Cardiac septum (tissue), 1 donor: ENCODE results near the gene SRP9. TPM values are rescaled to one million over a fixed set of nuclear protein-coding genes. Genes with fewer than 3 reads are reported as not detected.
"Not testable (repeated sequence)": the region's sequence is repeated elsewhere in the genome, so short reads cannot be mapped to it uniquely, and the experiment has no call there.

Source experiments
- DNase-seq: peaks from one replicate; pipeline ENCODE4 v3.0.0-alpha.2; 2020; ENCODE audit warnings: low spot score
- intact Hi-C: fragments of 100-400 bp; cut with DNase I; formaldehyde crosslinking; loops from one replicate; pipeline ENCODE4 v1.14.0; 2022
- total RNA-seq: library from RNA; stranded (reverse); fragmentation: NEBNext Ultra II Directional; extraction: Animal tissue kit (Norgen Biotek cat#: 25700); gene quantifications from one replicate; pipeline ENCODE4 v1.2.1, GENCODE V29; 2021
- donor health status: DM: no; HTN: no; CAD: no.

Gene SRP9
- total RNA-seq, 1 donor from 2014 or later, result 182 TPM

- intact Hi-C loops, result loop anchor here (1.0 to 5.0 kb wide), 2 partner anchors 34 to 71 kb away; partner anchors contain the start of genes SRP9 and TMEM63A
- DNase-seq, result not testable (repeated sequence)
Observed at GRCh38 chr1:225810579-225811538, 33.2 kb downstream of the SRP9 start.

GRCh38 chr1:225811622-225812487 is 34.2 kb downstream of the SRP9 start:
- intact Hi-C loops, result loop anchor here (5.0 kb wide), 1 partner anchor 70 kb away; the partner anchor contains the start of gene TMEM63A
- DNase-seq, result no peak

GRCh38 chr1:225812488-225813213 is 35.0 kb downstream of the SRP9 start:
- DNase-seq, result no peak
- intact Hi-C loops, result loop anchor here (5.0 kb wide), 1 partner anchor 70 kb away; the partner anchor contains the start of gene TMEM63A

- no peak for DNase-seq
- intact Hi-C loops, result loop anchor here (5.0 kb wide), 1 partner anchor 69 kb away; the partner anchor contains the start of gene TMEM63A
Observed at GRCh38 chr1:225813214-225813964, 35.8 kb downstream of the SRP9 start.

GRCh38 chr1:225814381-225814780 is 36.8 kb downstream of the SRP9 start:
- intact Hi-C loops, result loop anchor here (5.0 kb wide), 1 partner anchor 68 kb away; the partner anchor contains the start of gene TMEM63A
- no peak for DNase-seq

GRCh38 chr1:225815090-225815489 is 37.5 kb downstream of the SRP9 start:
- DNase-seq, intact Hi-C loops: not testable (repeated sequence)

- intact Hi-C loops, result loop anchor here (2.0 kb wide), 1 partner anchor 19 kb away; no protein-coding TSS in a partner anchor
- DNase-seq, result no peak
Observed at GRCh38 chr1:225815526-225816178, 38.0 kb downstream of the SRP9 start.

- intact Hi-C loops, result loop anchor here (2.0 kb wide), 1 partner anchor 18 kb away; no protein-coding TSS in a partner anchor
- DNase-seq, result peak; percentile 84
Observed at GRCh38 chr1:225816643-225817538, 39.3 kb downstream of the SRP9 start.

- DNase-seq, result peak; percentile 83
- intact Hi-C loops, result loop anchor here (2.0 kb wide), 1 partner anchor 17 kb away; no protein-coding TSS in a partner anchor
Observed at GRCh38 chr1:225817611-225818061, 40.0 kb downstream of the SRP9 start.

- intact Hi-C loops, result no loop called here
Observed at GRCh38 chr1:225818229-225818628, 40.6 kb downstream of the SRP9 start.

GRCh38 chr1:225819346-225820192 is 41.9 kb downstream of the SRP9 start:
- intact Hi-C loops, result no loop called here
- DNase-seq, result no peak

More at GRCh38 chr1:225818229-225818628, 40.6 kb downstream of the SRP9 start:
- no peak for DNase-seq

GRCh38 chr1:225820522-225821120 is 43.0 kb downstream of the SRP9 start:
- DNase-seq, result no peak
- intact Hi-C loops, result no loop called here

- intact Hi-C loops, result no loop called here
- DNase-seq, result no peak
Observed at GRCh38 chr1:225822655-225823403, 45.2 kb downstream of the SRP9 start.

- DNase-seq, result no peak
- intact Hi-C loops, result no loop called here
Observed at GRCh38 chr1:225823811-225824261, 46.2 kb downstream of the SRP9 start.

- no peak for DNase-seq
- intact Hi-C loops, result no loop called here
Observed at GRCh38 chr1:225824533-225824941, 46.9 kb downstream of the SRP9 start.
